Measurements from ENCODE around the gene WDFY4.

Gene WDFY4

GRCh38 chr10:48880016-48880705 lies 195.5 kb downstream of the WDFY4 start:
- no peak for DNase-seq (ENCODE audit: low read depth)

GRCh38 chr10:48881937-48882336 lies 197.3 kb downstream of the WDFY4 start:
- DNase-seq (ENCODE audit: low read depth): no peak

GRCh38 chr10:48882881-48883280 lies 198.2 kb downstream of the WDFY4 start:
- DNase-seq (ENCODE audit: low read depth): no peak

GRCh38 chr10:48883701-48884100 lies 199.0 kb downstream of the WDFY4 start:
- DNase-seq (ENCODE audit: low read depth): no peak

- DNase-seq (ENCODE audit: low read depth): no peak
These were observed 199.7 kb downstream of the WDFY4 start for GRCh38 chr10:48884179-48885045.

- DNase-seq (ENCODE audit: low read depth): no peak
These were observed 200.7 kb downstream of the WDFY4 start for GRCh38 chr10:48885376-48885775.

GRCh38 chr10:48887982-48888381 lies 203.3 kb downstream of the WDFY4 start:
- no peak for DNase-seq (ENCODE audit: low read depth)

GRCh38 chr10:48890888-48891850 lies 206.5 kb downstream of the WDFY4 start:
- DNase-seq (ENCODE audit: low read depth): no peak

- no peak for DNase-seq (ENCODE audit: low read depth)
These were observed 210.5 kb downstream of the WDFY4 start for GRCh38 chr10:48894911-48895802.

- DNase-seq (ENCODE audit: low read depth): no peak
These were observed 211.1 kb downstream of the WDFY4 start for GRCh38 chr10:48895803-48896195.

- DNase-seq (ENCODE audit: low read depth): no peak
These were observed 212.2 kb downstream of the WDFY4 start for GRCh38 chr10:48896756-48897440.

- no peak for DNase-seq (ENCODE audit: low read depth)
These were observed 212.7 kb downstream of the WDFY4 start for GRCh38 chr10:48897441-48897790.

- DNase-seq (ENCODE audit: low read depth): no peak
These were observed 213.8 kb downstream of the WDFY4 start for GRCh38 chr10:48898426-48898825.

- DNase-seq (ENCODE audit: low read depth): no peak
These were observed 215.1 kb downstream of the WDFY4 start for GRCh38 chr10:48899781-48900180.

GRCh38 chr10:48900371-48900801 lies 215.7 kb downstream of the WDFY4 start:
- no peak for DNase-seq (ENCODE audit: low read depth)

GRCh38 chr10:48901319-48901718 lies 216.6 kb downstream of the WDFY4 start:
- DNase-seq (ENCODE audit: low read depth): no peak

GRCh38 chr10:48902096-48902495 lies 217.4 kb downstream of the WDFY4 start:
- DNase-seq (ENCODE audit: low read depth): no peak

GRCh38 chr10:48903151-48903550 lies 218.5 kb downstream of the WDFY4 start:
- no peak for DNase-seq (ENCODE audit: low read depth)

GRCh38 chr10:48904861-48905260 lies 220.2 kb downstream of the WDFY4 start:
- no peak for DNase-seq (ENCODE audit: low read depth)

- no peak for DNase-seq (ENCODE audit: low read depth)
These were observed 220.6 kb downstream of the WDFY4 start for GRCh38 chr10:48905311-48905710.

GRCh38 chr10:48906841-48907240 lies 222.2 kb downstream of the WDFY4 start:
- no peak for DNase-seq (ENCODE audit: low read depth)

Measured in HS-27A (cell line).